Breast epithelium (tissue), 4 donors: ENCODE data around the gene FBXW2. TPM values are rescaled to one million over a fixed set of nuclear protein-coding genes. Genes with fewer than 3 reads are reported as not detected.

Source experiments
- DNase-seq, 2 donors: peaks; one replicate each; pipeline ENCODE4 v3.0.0-alpha.2; 2019; ENCODE audit warnings: low spot score in 2 of 2
- H3K27ac ChIP-seq, 2 donors: fragments of 200-600 bp; sonication (generic) in 1 of 2; one replicate each; pipeline ENCODE4 v1.5.1; 2016 to 2019; ENCODE audit warnings: mild to moderate bottlenecking in 1 of 2
- H3K27me3 ChIP-seq, 2 donors: fragments of 200-600 bp; sonication (generic) in 1 of 2; one replicate each; pipeline versions ENCODE4 v1.5.1 to v1.6.0; 2017 to 2019; ENCODE audit warnings: control low read depth in 1 of 2, mild to moderate bottlenecking in 1 of 2
- H3K36me3 ChIP-seq: fragments of 200-600 bp; one replicate; pipeline ENCODE4 v1.5.1; 2019
- H3K4me1 ChIP-seq, 2 donors: fragments of 200-600 bp; sonication (generic); one replicate each; pipeline ENCODE4 v1.5.1; 2016 to 2019; ENCODE audit warnings: control low read depth in 1 of 2
- H3K4me3 ChIP-seq, 3 donors: fragments of 200-600 bp; sonication (generic); 1 replicate in 2 of 3; 2 replicates in 1 of 3; pipeline ENCODE4 v1.5.1; 2016 to 2019; ENCODE audit warnings: mild to moderate bottlenecking in 3 of 3, moderate library complexity in 2 of 3
- H3K9me3 ChIP-seq, 2 donors: fragments of 200-600 bp; sonication (generic) in 1 of 2; one replicate each; pipeline ENCODE4 v1.5.1; 2016 to 2019; ENCODE audit warnings: control low read depth in 1 of 2
- POLR2A ChIP-seq: fragments of 450-650 bp; IDR thresholded peaks from one replicate; pipeline ENCODE4 v1.6.1; 2016; ENCODE audit warnings: antibody characterized with exemption, mild to moderate bottlenecking, moderate library complexity
- POLR2AphosphoS5 ChIP-seq, 3 donors: sonication (generic); formaldehyde crosslinking; IDR thresholded peaks; one replicate each; pipeline ENCODE4 v1.6.1; 2017; ENCODE audit warnings: antibody characterized with exemption in 3 of 3
- intact Hi-C: fragments of 100-400 bp; cut with DNase I; formaldehyde crosslinking; loops from one replicate; pipeline ENCODE4 v1.15.1; 2023; ENCODE audit warnings: low total_unique reads
- total RNA-seq, 3 donors: library from RNA; depleted of rRNA; stranded (reverse); fragments of >200 nt; gene quantifications; one replicate each; pipeline ENCODE4 v1.1.0, GENCODE V29; 2016
- TF ChIP-seq, protein P1 (sequence below), 3 donors: fragments of 450-650 bp; IDR thresholded peaks; one replicate each; pipeline ENCODE4 v1.5.1; 2016 to 2017; ENCODE audit warnings: antibody characterized with exemption in 3 of 3, mild to moderate bottlenecking in 3 of 3, moderate library complexity in 3 of 3

Gene FBXW2
- total RNA-seq, 3 donors from 2014 or later = 44.9 to 49.9 (median 49.8) TPM

DNA sequence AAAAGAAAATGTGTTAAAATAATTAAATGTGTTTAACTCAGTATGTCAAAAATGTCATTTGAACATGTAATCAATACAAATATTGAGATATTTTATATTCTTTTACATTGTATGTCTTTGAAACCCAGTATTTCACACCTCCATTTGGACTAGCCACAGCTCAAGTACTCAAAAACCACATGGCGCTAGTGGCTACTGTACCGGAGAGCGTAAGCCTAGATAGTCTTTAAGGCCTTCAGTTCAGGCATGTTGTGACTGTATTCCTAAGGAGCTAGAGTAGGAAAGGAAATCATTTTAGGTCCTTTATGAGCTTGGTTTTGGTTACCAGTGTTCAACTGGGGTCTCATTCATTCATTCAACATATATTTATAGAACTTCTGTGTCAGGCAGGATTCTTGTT is 12.8 kb downstream of the FBXW2 start:
- no peaks in the 10 kb centered on the region for H3K9me3 ChIP-seq
- intact Hi-C loops = no loop called here
- no peak overlapping the region for H3K27ac ChIP-seq
- no peak for DNase-seq
- H3K36me3 ChIP-seq = no peaks in the 10 kb centered on the region
- no peak overlapping the region for H3K4me3 ChIP-seq
- TF ChIP-seq POLR2AphosphoS5 (IDR thresholded peaks at IDR 0.05) = no peak
- TF ChIP-seq, protein P1, sequence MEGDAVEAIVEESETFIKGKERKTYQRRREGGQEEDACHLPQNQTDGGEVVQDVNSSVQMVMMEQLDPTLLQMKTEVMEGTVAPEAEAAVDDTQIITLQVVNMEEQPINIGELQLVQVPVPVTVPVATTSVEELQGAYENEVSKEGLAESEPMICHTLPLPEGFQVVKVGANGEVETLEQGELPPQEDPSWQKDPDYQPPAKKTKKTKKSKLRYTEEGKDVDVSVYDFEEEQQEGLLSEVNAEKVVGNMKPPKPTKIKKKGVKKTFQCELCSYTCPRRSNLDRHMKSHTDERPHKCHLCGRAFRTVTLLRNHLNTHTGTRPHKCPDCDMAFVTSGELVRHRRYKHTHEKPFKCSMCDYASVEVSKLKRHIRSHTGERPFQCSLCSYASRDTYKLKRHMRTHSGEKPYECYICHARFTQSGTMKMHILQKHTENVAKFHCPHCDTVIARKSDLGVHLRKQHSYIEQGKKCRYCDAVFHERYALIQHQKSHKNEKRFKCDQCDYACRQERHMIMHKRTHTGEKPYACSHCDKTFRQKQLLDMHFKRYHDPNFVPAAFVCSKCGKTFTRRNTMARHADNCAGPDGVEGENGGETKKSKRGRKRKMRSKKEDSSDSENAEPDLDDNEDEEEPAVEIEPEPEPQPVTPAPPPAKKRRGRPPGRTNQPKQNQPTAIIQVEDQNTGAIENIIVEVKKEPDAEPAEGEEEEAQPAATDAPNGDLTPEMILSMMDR (IDR thresholded peaks at IDR 0.05) = no peak
- no peak for TF ChIP-seq POLR2A
- no peaks in the 10 kb centered on the region for H3K4me1 ChIP-seq
- H3K27me3 ChIP-seq = no peaks in the 10 kb centered on the region

DNA sequence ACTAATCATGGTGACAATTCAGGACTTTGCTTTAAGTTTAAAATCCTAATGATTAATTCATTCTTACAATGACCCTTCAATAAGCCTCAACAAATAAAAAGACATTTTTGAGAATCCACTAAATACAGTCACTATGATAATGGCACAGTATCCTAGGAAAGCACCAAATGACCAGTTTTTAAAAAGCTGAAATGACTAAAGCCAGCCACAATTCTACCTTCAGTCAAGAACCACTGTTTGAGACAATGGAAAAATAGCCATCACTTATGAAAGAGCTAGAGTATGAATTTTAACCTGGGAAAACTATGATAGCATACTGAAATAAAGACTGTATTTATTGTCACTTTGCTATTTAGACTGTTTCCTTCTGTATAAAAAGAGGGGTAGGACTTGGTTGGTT is 14.0 kb downstream of the FBXW2 start:
- Histone ChIP-seq H3K4me3 (no peak overlapping the region), H3K4me1 (no peaks in the 10 kb centered on the region), H3K9me3 (no peaks in the 10 kb centered on the region), H3K27ac (no peak overlapping the region), H3K27me3 (no peaks in the 10 kb centered on the region), H3K36me3 (peaks cover 4% of the 10 kb centered on the region)
- intact Hi-C loops = no loop called here
- no peak for DNase-seq
- no peak for TF ChIP-seq POLR2A
- no peak for TF ChIP-seq POLR2AphosphoS5 (IDR thresholded peaks at IDR 0.05)
- TF ChIP-seq, protein P1 (IDR thresholded peaks at IDR 0.05) = no peak

GRCh38 chr9:120778758-120779157 is 14.5 kb downstream of the FBXW2 start:
- intact Hi-C loops = no loop called here
- H3K27ac ChIP-seq = no peak overlapping the region
- H3K4me3 ChIP-seq = no peak overlapping the region
- H3K4me1 ChIP-seq = no peaks in the 10 kb centered on the region
- H3K9me3 ChIP-seq = no peaks in the 10 kb centered on the region
- H3K27me3 ChIP-seq = no peaks in the 10 kb centered on the region
- DNase-seq = no peak
- no peak for TF ChIP-seq POLR2AphosphoS5 (IDR thresholded peaks at IDR 0.05)
- TF ChIP-seq POLR2A = no peak
- TF ChIP-seq, protein P1 (IDR thresholded peaks at IDR 0.05) = no peak
- peaks cover 4% of the 10 kb centered on the region for H3K36me3 ChIP-seq

- H3K27me3 ChIP-seq = no peaks in the 10 kb centered on the region
- H3K36me3 ChIP-seq = peaks cover 8% of the 10 kb centered on the region
- intact Hi-C loops = no loop called here
- no peak overlapping the region for H3K4me3 ChIP-seq
- no peaks in the 10 kb centered on the region for H3K4me1 ChIP-seq
- DNase-seq = no peak
- TF ChIP-seq POLR2A (no peak), POLR2AphosphoS5 (IDR thresholded peaks at IDR 0.05) (no peak)
- TF ChIP-seq, protein P1 (IDR thresholded peaks at IDR 0.05) = no peak
- no peaks in the 10 kb centered on the region for H3K9me3 ChIP-seq
- H3K27ac ChIP-seq = no peak overlapping the region
These were observed 16.0 kb downstream of the FBXW2 start for GRCh38 chr9:120777229-120777628.

DNA sequence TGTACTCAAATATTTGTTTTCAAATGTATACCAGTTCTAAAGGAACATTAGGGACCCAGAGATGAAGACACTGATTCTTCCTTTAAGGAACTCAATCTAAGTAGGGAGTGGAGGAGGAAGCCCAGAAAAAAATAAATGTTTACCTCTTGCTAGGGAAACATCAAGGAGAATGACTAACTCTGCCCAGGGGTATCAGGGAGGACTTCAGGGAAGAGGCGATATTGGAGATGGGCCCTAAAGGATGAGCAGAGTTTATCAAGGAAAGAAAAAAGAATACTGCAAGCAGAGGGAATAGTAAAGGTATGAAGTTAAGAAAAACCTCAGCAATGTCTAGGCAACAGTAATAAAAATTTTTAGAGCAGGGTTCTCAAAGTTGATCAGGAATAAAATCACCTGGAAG is 16.4 kb downstream of the FBXW2 start:
- no peak overlapping the region for H3K27ac ChIP-seq
- no peak for DNase-seq
- H3K9me3 ChIP-seq = no peaks in the 10 kb centered on the region
- H3K27me3 ChIP-seq = no peaks in the 10 kb centered on the region
- no peak for TF ChIP-seq POLR2AphosphoS5 (IDR thresholded peaks at IDR 0.05)
- TF ChIP-seq, protein P1 (IDR thresholded peaks at IDR 0.05) = no peak
- TF ChIP-seq POLR2A = no peak
- H3K4me1 ChIP-seq = no peaks in the 10 kb centered on the region
- intact Hi-C loops = no loop called here
- H3K36me3 ChIP-seq = peaks cover 8% of the 10 kb centered on the region
- H3K4me3 ChIP-seq = no peak overlapping the region
